H1 (cell line): ENCODE results near the gene MT1G. TPM values are rescaled to one million over a fixed set of nuclear protein-coding genes. Genes with fewer than 3 reads are reported as not detected.

Experiments used
- BACH1 ChIP-seq: IDR thresholded peaks from 2 replicates; pipeline ENCODE4 v1.6.1; 2012; ENCODE audit warnings: low read length, improper control_type of control experiment
- BRCA1 ChIP-seq: IDR thresholded peaks from 2 replicates; pipeline ENCODE4 v1.6.1; 2012; ENCODE audit warnings: low read depth, low read length, improper control_type of control experiment
- CHD7 ChIP-seq: fragments of 300-600 bp; sonication (generic); IDR thresholded peaks from 2 replicates; pipeline ENCODE4 v1.7.1; 2012; ENCODE audit warnings: low read length, moderate library complexity, mild to moderate bottlenecking, inconsistent platforms; ENCODE audit not compliant: insufficient replicate concordance
- KDM4A ChIP-seq: IDR thresholded peaks from one replicate; pipeline ENCODE4 v1.7.1; 2012; ENCODE audit warnings: low read depth, mild to moderate bottlenecking, moderate library complexity, low read length, inconsistent platforms; ENCODE audit not compliant: severe bottlenecking
- MAX ChIP-seq: IDR thresholded peaks from 2 replicates; pipeline ENCODE4 v1.6.1; 2012; ENCODE audit warnings: inconsistent platforms
- POLR2A ChIP-seq, 2 experiments: IDR thresholded peaks; 1 replicate in 1 of 2; 2 replicates in 1 of 2; pipeline ENCODE4 v1.6.1; 2011; ENCODE audit warnings: low read depth in 2 of 2, low read length in 2 of 2, mild to moderate bottlenecking in 2 of 2; ENCODE audit errors: control extremely low read depth in 1 of 2
- SUZ12 ChIP-seq: fragments of 200-600 bp; sonication (generic); IDR thresholded peaks from 2 replicates; pipeline ENCODE4 v1.6.1; 2012; ENCODE audit warnings: mild to moderate bottlenecking, inconsistent platforms, low read length, moderate library complexity, mixed read lengths
- YY1 ChIP-seq: IDR thresholded peaks from 2 replicates; pipeline ENCODE4 v1.6.1; 2011; ENCODE audit warnings: low read depth, mild to moderate bottlenecking, low read length
- polyA plus RNA-seq, 7 experiments: library from polyadenylated mRNA; depleted of rRNA in 3 of 7; stranded (reverse) in 5 of 7; unstranded in 2 of 7; fragments of >200 nt in 5 of 7; fragments of 200-250 nt in 2 of 7; gene quantifications; 1 replicate in 5 of 7; 2 replicates in 1 of 7; 4 replicates in 1 of 7; pipeline versions ENCODE4 v1.2.1 to v1.2.3, GENCODE V29; 2011 to 2013; ENCODE audit warnings: missing spikeins in 2 of 7, mixed read lengths in 2 of 7
- total RNA-seq: library from RNA; stranded (reverse); fragmentation: NEBNext Ultra II Directional; extraction: Animal tissue kit (Norgen Biotek cat#: 25700); gene quantifications from 2 replicates; pipeline ENCODE4 v1.2.1, GENCODE V29; 2021
- TF ChIP-seq, protein P1 (sequence below): IDR thresholded peaks from 2 replicates; pipeline ENCODE4 v1.6.1; 2011; ENCODE audit warnings: low read length, improper control_type of control experiment
- TF ChIP-seq, protein P2 (sequence below): IDR thresholded peaks from 2 replicates; pipeline ENCODE4 v1.6.1; 2012; ENCODE audit warnings: inconsistent platforms

The MT1G gene
- total and polyA plus RNA-seq, 2 of the 8 experiments (the other 6 are each of a cell fraction or from before 2014, with no cell fraction given) = 17.7 to 515 TPM

GRCh38 chr16:56635441-56635967 is 32.4 kb downstream of the MT1G start (continued):
- no peak for TF ChIP-seq BACH1
- TF ChIP-seq, protein P1, sequence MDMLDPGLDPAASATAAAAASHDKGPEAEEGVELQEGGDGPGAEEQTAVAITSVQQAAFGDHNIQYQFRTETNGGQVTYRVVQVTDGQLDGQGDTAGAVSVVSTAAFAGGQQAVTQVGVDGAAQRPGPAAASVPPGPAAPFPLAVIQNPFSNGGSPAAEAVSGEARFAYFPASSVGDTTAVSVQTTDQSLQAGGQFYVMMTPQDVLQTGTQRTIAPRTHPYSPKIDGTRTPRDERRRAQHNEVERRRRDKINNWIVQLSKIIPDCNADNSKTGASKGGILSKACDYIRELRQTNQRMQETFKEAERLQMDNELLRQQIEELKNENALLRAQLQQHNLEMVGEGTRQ = no peak
- no peak for TF ChIP-seq CHD7
- TF ChIP-seq SUZ12 = peak; percentile 95
- TF ChIP-seq KDM4A = no peak
- no peak for TF ChIP-seq BRCA1
- no peak for TF ChIP-seq POLR2A (IDR thresholded peaks at IDR 0.05; ENCODE audit: control extremely low read depth in 1 of 2, low read depth in 2 of 2, low read length in 2 of 2)
- no peak for TF ChIP-seq YY1
- peak; percentile 35; the same call in 1 of the 2 replicates for TF ChIP-seq MAX
- TF ChIP-seq, protein P2, sequence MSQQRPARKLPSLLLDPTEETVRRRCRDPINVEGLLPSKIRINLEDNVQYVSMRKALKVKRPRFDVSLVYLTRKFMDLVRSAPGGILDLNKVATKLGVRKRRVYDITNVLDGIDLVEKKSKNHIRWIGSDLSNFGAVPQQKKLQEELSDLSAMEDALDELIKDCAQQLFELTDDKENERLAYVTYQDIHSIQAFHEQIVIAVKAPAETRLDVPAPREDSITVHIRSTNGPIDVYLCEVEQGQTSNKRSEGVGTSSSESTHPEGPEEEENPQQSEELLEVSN = no peak
